ENCODE measurements around the gene EOGT.

DNA sequence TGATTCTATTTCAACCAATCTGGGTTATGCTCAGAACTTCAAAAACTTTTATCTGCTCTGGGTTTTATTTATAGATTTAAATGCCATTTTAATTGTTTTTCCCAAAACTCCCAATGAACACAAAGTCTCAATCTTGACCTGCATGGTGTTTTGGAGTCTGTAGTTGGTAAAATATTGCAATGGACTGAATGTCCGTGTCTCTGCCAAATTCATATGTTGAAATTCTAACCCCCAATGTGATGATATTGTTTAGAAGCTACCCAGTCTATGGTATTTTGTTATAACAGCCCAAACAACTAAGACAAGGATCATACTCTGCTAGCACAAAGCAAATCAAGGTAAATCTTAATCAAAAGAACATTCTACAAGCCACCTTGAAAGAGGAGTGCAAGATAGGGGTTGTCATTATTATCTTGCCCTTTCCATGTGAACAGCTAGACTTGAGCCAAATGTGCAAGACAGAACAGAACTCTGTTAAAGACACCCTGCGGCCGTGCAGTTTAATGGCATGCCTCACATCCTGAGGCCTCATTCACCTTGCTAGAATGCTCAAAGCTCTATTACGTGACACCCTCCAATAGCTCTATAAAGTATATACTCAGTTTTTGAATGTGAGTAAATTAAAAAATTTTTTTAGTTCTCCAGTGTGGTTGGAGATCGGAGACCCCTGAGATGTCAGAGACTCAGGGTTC is 7.5 kb downstream of the EOGT start:
- TF ChIP-seq RCOR1 (IDR thresholded peaks at IDR 0.05; ENCODE audit: insufficient replicate concordance, low read length) (no peak), CEBPB (IDR thresholded peaks at IDR 0.05; ENCODE audit: low read depth, low read length) (no peak), MAZ (IDR thresholded peaks at IDR 0.05; ENCODE audit: borderline replicate concordance, low read depth, low read length) (no peak), POLR2A (IDR thresholded peaks at IDR 0.05; ENCODE audit: low read depth, low read length) (no peak), SMC3 (IDR thresholded peaks at IDR 0.05; ENCODE audit: low read depth, low read length) (no peak), BHLHE40 (IDR thresholded peaks at IDR 0.05; ENCODE audit: low read depth, low read length) (no peak), MXI1 (IDR thresholded peaks at IDR 0.05; ENCODE audit: borderline replicate concordance, low read depth, low read length) (no peak), RFX5 (IDR thresholded peaks at IDR 0.05; ENCODE audit: low read depth, low read length) (no peak), RAD21 (IDR thresholded peaks at IDR 0.05; ENCODE audit: low read length) (no peak), MAFK (IDR thresholded peaks at IDR 0.05; ENCODE audit: low read depth, low read length) (no peak), FOS (IDR thresholded peaks at IDR 0.05; ENCODE audit: low read depth, low read length) (no peak)
- TF ChIP-seq, protein P1, sequence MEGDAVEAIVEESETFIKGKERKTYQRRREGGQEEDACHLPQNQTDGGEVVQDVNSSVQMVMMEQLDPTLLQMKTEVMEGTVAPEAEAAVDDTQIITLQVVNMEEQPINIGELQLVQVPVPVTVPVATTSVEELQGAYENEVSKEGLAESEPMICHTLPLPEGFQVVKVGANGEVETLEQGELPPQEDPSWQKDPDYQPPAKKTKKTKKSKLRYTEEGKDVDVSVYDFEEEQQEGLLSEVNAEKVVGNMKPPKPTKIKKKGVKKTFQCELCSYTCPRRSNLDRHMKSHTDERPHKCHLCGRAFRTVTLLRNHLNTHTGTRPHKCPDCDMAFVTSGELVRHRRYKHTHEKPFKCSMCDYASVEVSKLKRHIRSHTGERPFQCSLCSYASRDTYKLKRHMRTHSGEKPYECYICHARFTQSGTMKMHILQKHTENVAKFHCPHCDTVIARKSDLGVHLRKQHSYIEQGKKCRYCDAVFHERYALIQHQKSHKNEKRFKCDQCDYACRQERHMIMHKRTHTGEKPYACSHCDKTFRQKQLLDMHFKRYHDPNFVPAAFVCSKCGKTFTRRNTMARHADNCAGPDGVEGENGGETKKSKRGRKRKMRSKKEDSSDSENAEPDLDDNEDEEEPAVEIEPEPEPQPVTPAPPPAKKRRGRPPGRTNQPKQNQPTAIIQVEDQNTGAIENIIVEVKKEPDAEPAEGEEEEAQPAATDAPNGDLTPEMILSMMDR (conservative IDR thresholded peaks at IDR 0.05; ENCODE audit: low read depth, low read length), result no peak
- TF ChIP-seq, protein P2, sequence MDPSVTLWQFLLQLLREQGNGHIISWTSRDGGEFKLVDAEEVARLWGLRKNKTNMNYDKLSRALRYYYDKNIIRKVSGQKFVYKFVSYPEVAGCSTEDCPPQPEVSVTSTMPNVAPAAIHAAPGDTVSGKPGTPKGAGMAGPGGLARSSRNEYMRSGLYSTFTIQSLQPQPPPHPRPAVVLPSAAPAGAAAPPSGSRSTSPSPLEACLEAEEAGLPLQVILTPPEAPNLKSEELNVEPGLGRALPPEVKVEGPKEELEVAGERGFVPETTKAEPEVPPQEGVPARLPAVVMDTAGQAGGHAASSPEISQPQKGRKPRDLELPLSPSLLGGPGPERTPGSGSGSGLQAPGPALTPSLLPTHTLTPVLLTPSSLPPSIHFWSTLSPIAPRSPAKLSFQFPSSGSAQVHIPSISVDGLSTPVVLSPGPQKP (IDR thresholded peaks at IDR 0.05; ENCODE audit: borderline replicate concordance, low read depth, low read length), result no peak
- TF ChIP-seq, protein P3, sequence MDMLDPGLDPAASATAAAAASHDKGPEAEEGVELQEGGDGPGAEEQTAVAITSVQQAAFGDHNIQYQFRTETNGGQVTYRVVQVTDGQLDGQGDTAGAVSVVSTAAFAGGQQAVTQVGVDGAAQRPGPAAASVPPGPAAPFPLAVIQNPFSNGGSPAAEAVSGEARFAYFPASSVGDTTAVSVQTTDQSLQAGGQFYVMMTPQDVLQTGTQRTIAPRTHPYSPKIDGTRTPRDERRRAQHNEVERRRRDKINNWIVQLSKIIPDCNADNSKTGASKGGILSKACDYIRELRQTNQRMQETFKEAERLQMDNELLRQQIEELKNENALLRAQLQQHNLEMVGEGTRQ (IDR thresholded peaks at IDR 0.05; ENCODE audit: low read depth, low read length), result no peak

Measured in IMR-90 (cell line).